Activated effector memory CD4-positive, alpha-beta T cell treated with Interleukin-2 at 50 U/mL for 16 hours (primary cell): ENCODE results near the gene RTN4RL1.

Source experiments
- DNase-seq: peaks from one replicate; pipeline ENCODE4 v3.0.0-alpha.2; 2020

RTN4RL1 gene

GRCh38 chr17:1972487-1973160 is 52.5 kb downstream of the RTN4RL1 start:
- no peak for DNase-seq

- no peak for DNase-seq
These were observed 54.2 kb downstream of the RTN4RL1 start for GRCh38 chr17:1970843-1971384.

- no peak for DNase-seq
These were observed 55.4 kb downstream of the RTN4RL1 start for GRCh38 chr17:1969712-1970111.

GRCh38 chr17:1967213-1967612 is 57.9 kb downstream of the RTN4RL1 start:
- no peak for DNase-seq

GRCh38 chr17:1966274-1967086 is 58.7 kb downstream of the RTN4RL1 start:
- DNase-seq: no peak

GRCh38 chr17:1965556-1966273 is 59.4 kb downstream of the RTN4RL1 start:
- DNase-seq: no peak

- no peak for DNase-seq
These were observed 61.9 kb downstream of the RTN4RL1 start for GRCh38 chr17:1963250-1963649.

GRCh38 chr17:1961189-1961588 is 63.9 kb downstream of the RTN4RL1 start:
- DNase-seq: no peak

- DNase-seq: no peak
These were observed 64.6 kb downstream of the RTN4RL1 start for GRCh38 chr17:1960545-1960912.

- no peak for DNase-seq
These were observed 65.1 kb downstream of the RTN4RL1 start for GRCh38 chr17:1959871-1960544.

GRCh38 chr17:1958134-1958881 is 66.8 kb downstream of the RTN4RL1 start:
- DNase-seq: no peak

GRCh38 chr17:1957037-1957436 is 68.1 kb downstream of the RTN4RL1 start:
- DNase-seq: no peak

GRCh38 chr17:1956134-1956533 is 69.0 kb downstream of the RTN4RL1 start:
- DNase-seq: no peak

GRCh38 chr17:1953831-1954230 is 71.3 kb downstream of the RTN4RL1 start:
- no peak for DNase-seq

GRCh38 chr17:1951920-1952319 is 73.2 kb downstream of the RTN4RL1 start:
- no peak for DNase-seq

GRCh38 chr17:1949754-1950153 is 75.4 kb downstream of the RTN4RL1 start:
- no peak for DNase-seq

GRCh38 chr17:1948517-1948825 is 76.7 kb downstream of the RTN4RL1 start:
- DNase-seq: no peak

- DNase-seq: no peak
These were observed 77.2 kb downstream of the RTN4RL1 start for GRCh38 chr17:1947743-1948516.

- no peak for DNase-seq
These were observed 77.8 kb downstream of the RTN4RL1 start for GRCh38 chr17:1947229-1947742.

- no peak for DNase-seq
These were observed 78.9 kb downstream of the RTN4RL1 start for GRCh38 chr17:1946021-1946932.
